Caki2 (cell line): ENCODE measurements around the gene ETV7. TPM values are rescaled to one million over a fixed set of nuclear protein-coding genes. Genes with fewer than 3 reads are reported as not detected.

Experiments used
- DNase-seq: peaks from one replicate; pipeline ENCODE4 v3.0.0-alpha.2; 2015; ENCODE audit warnings: low read depth
- in situ Hi-C: cut with HindIII; loops from 2 replicates; pipeline ENCODE4 v1.10.0; 2016; ENCODE audit warnings: low sequenced_read_pairs, low pct_unique_long_range_greater_than_20kb, mixed read lengths
- total RNA-seq: library from RNA; depleted of rRNA; stranded (reverse); fragments of >200 nt; shearing (Covaris generic); gene quantifications from 2 replicates; pipeline ENCODE4 v1.2.3, GENCODE V29; 2014; ENCODE audit warnings: low replicate concordance

Gene ETV7
- total RNA-seq, 1 experiment from 2014 or later, result not detected

GRCh38 chr6:36389353-36389752, 1.9 kb upstream of the ETV7 start:
- no peak for DNase-seq
- in situ Hi-C loops, result no loop called here

- peak; percentile 18 for DNase-seq
- in situ Hi-C loops, result no loop called here
These were observed 702 bp downstream of the ETV7 start for GRCh38 chr6:36386495-36387439.

GRCh38 chr6:36384095-36384494, 3.4 kb downstream of the ETV7 start:
- in situ Hi-C loops, result no loop called here
- no peak for DNase-seq

GRCh38 chr6:36383606-36384005, 3.9 kb downstream of the ETV7 start:
- no peak for DNase-seq
- in situ Hi-C loops, result no loop called here

GRCh38 chr6:36382976-36383375, 4.5 kb downstream of the ETV7 start:
- in situ Hi-C loops, result no loop called here
- no peak for DNase-seq

- in situ Hi-C loops, result no loop called here
- DNase-seq, result no peak
These were observed 5.7 kb downstream of the ETV7 start for GRCh38 chr6:36381502-36382389.

GRCh38 chr6:36380166-36380565, 7.3 kb downstream of the ETV7 start:
- no peak for DNase-seq
- in situ Hi-C loops, result no loop called here

GRCh38 chr6:36378936-36379335, 8.5 kb downstream of the ETV7 start:
- no peak for DNase-seq
- in situ Hi-C loops, result no loop called here

- in situ Hi-C loops, result no loop called here
- DNase-seq, result no peak
These were observed 9.1 kb downstream of the ETV7 start for GRCh38 chr6:36378243-36378920.

- DNase-seq, result no peak
- in situ Hi-C loops, result no loop called here
These were observed 9.9 kb downstream of the ETV7 start for GRCh38 chr6:36377594-36377993.

GRCh38 chr6:36376742-36377141, 10.7 kb downstream of the ETV7 start:
- in situ Hi-C loops, result no loop called here

GRCh38 chr6:36376183-36376582, 11.3 kb downstream of the ETV7 start:
- DNase-seq, result no peak
- in situ Hi-C loops, result no loop called here

More at GRCh38 chr6:36376742-36377141, 10.7 kb downstream of the ETV7 start:
- no peak for DNase-seq

GRCh38 chr6:36375644-36376155, 11.8 kb downstream of the ETV7 start:
- no peak for DNase-seq
- in situ Hi-C loops, result no loop called here

GRCh38 chr6:36374972-36375371, 12.5 kb downstream of the ETV7 start:
- no peak for DNase-seq
- in situ Hi-C loops, result no loop called here

- in situ Hi-C loops, result no loop called here
- DNase-seq, result no peak
These were observed 13.3 kb downstream of the ETV7 start for GRCh38 chr6:36374194-36374593.

GRCh38 chr6:36373368-36374019, 14.0 kb downstream of the ETV7 start:
- in situ Hi-C loops, result no loop called here
- DNase-seq, result no peak

- in situ Hi-C loops, result no loop called here
- no peak for DNase-seq
These were observed 15.4 kb downstream of the ETV7 start for GRCh38 chr6:36372088-36372487.

- in situ Hi-C loops, result no loop called here
- DNase-seq, result no peak
These were observed 16.3 kb downstream of the ETV7 start for GRCh38 chr6:36371211-36371610.
